NCI-H226 (cell line): ENCODE data around the gene POC1A.

Experiments used
- DNase-seq: peaks from one replicate; pipeline ENCODE4 v3.0.0-alpha.2; 2015

The POC1A gene

DNA sequence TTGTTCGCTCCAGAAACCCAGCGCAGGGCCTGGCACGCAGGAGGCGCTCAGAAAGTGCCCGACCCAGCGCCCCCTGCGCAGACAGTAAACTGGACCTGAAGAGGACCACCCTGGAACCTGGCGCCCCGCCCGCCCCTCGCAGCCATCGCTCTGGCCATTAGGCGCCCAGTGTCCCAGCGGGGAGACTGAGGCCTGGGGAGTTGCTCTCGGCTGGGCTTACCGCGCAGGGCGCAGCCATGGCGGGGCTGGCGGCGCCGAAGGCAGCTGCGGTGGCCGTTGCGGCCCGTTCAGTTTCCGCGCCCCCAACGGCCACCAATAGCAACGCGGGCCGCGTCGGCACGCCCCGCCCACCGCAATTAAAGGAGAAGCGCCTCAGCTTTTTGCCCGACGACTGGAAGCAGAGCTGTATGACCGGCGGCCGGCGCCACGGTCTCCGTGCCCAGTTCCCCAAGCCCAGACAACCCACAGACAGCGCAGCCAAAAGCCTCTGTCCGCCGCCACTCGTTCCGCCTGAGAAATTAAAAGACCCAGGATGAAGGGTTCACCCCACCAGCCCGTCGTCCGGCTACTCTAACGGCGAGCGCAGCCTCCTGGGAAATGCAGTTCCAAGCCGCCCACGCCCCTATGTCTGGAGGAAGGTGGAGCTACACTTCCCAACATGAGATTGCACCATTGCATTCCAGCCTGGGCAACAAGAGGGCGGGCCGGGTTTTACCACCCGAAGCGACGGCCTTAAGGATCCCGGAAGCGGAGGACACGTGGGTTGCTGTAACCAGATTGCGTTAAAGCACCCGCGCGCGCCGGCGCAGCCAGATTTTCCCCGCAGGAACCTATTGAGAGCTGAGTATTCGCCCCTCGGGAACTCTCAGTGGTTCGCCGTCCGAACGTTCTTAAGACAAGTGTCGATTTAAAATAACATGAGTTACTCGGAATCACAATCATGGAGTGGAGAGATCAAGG is at the start of gene POC1A:
Gene POC1A (minus strand): TSS at position 289 of the 960 bp plus-strand sequence. CDS start 51 bp downstream, at position 238.
- DNase-seq: peak; percentile 99

DNA sequence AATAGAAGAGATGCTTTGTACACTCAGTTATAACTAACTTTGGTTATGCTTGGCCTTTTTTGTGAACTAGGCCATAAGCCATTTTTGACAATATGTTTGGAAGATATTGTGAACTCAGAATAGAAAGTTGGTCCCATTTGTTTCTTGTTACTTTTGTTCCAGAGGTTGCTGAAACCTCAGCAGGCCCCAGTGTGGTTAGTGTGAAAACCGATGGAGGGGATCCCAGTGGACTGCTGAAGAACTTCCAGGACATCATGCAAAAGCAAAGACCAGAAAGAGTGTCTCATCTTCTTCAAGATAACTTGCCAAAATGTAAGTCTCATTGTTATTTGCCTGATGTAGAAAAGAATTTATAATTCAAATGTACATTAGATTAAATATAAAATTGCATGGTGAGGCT is 49.5 kb upstream of the POC1A start:
- DNase-seq: no peak

DNA sequence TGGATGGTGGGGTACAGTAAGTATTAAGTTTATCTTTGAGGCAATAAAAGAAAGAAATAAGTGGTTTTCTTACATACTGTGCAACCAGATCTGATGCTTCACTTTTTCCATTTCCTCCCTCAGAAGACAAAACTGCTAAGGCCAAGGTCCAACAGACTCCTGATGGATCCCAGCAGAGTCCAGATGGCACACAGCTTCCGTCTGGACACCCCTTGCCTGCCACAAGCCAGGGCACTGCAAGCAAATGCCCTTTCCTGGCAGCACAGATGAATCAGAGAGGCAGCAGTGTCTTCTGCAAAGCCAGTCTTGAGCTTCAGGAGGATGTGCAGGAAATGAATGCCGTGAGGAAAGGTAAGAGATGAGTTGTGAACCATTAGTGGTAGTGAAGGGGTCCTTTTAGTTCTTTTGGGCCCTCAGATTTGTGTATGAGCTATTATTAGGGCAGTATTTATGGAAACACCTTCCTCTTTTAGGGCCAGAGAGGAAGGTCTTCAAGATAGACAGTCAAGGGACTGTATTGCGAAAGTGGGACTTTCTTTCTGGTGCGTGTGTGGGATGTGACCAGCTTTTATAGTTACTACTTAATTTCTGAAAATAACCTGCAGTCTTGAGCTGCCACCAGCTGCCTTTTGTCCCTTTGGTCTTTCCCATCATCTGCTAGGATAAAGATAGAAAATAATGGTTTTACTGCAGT is 48.3 kb upstream of the POC1A start:
- no peak for DNase-seq

DNA sequence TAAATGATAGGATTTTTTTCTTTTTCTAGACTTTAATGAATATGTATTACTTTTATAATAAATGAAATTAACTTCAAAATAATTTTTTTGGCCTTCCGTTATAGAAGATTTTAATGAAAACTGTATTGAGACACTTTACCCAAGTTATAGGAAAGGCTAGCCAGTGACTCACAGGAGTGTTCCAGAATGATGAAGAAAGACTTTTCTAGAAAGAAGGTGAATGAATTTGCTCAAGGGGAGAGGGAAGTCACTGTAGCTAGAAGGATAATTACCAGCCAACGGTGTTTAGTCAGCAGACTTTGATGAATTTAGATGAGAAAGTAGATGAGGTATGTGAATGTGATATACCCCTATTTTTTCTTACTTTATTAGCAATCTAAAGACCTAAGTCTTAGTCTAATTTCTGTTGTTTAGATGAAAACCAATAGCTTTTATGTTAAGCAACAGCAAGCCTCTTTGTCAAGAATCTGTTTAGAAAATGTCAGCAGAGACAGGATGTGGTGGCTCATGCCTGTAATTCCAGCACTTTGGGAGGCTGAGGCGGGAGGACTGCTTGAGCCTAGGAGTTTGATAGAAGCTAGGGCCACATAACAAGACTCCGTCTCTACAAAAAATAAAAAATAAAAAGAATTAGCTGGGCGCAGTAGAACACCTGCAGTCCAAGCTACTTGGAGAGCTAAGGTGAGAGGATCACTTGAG is 46.9 kb upstream of the POC1A start:
- DNase-seq: no peak

DNA sequence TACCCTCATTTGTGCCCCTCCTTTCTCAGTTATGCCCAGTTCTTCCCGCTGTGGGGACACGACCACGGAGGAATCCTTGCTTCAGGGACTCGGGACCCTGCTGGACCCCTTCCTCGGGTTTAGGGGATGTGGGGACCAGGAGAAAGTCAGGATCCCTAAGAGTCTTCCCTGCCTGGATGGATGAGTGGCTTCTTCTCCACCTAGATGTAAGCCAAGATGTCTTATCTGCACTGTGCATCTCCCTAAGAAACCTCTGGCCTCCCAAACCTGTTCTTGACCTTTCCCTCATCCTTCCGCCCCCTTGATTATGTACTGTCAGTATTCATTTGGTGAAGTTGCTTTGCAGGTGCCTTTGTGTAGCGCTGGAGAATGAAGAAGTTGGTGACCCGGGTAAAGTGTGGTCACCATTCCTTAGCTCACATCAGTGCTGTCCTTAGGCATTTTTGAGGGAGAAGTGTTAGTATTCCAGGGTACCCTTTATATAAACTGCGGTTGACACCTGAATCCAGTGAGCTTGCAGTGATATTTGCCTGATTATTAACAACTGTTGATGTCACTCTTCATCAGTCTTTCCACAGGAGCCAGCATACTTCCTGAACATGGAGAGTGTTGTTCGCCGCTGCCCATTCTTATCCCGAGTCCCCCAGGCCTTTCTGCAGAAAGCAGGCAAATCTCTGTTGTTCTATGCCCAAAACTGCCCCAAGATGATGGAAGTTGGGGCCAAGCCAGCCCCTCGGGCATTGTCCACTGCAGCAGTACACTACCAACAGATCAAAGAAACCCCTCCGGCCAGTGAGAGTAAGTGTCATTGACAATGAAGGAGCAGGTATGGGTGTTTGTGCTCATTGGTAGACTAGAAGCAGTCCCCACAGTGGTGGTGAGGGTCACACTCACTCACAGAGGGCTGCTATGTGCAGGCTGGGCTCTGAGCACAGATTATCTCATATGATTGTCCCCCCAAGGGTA is 44.7 kb upstream of the POC1A start:
- no peak for DNase-seq

DNA sequence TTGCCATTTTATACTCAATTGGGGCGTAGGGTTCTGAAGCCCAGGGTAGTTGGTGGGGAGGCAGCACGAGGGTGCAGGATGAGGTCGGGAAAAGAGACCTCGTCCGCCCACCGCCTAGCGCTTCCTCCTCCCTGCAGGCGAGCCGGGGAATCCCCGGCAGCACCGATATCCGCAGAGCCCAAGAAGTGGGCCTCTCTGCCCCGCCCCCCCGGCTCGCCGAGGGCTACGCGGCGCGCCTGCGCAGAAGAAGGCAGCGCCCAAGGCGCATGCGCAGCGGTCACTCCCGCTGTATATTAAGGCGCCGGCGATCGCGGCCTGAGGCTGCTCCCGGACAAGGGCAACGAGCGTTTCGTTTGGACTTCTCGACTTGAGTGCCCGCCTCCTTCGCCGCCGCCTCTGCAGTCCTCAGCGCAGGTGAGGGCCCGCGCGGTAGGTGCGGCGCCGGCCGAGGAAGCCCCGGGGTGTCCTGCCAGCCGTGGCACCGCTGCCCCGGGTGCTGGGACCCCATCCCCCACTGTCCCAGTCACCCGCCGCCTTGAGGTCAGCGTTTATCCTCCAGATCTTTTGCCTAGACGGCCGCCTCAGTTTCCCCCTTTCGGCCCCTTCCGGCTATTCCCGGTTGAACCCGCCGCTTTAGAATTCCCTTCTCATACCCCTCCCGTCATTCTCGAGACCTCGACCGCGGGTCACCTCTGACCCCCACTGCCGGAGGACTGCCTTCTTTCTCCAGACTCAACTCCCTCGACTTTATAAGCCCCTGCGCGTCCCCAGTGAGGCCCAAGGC is 43.8 kb upstream of the POC1A start, which contains the start of gene ALAS1:
Gene ALAS1 (plus strand): TSS at position 319 of the 784 bp plus-strand sequence. CDS start 1,082 bp downstream, outside the sequence.
- DNase-seq: peak; percentile 81

DNA sequence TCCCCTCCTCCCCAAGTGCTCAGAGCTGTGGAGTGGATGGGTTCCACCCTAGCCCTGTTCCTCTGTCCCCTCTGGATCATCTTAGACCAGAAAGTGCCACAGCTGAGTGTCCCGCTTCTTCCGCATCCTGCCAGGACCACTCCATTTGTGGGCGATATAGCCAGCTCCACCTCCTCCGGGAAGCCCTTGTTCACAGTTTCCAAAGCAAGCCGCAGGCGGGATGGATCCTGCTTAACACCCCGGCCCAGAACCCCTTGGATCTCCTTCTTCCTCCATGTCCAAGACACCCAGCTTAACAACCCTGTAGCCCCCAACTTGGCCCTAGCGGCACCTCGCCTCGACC is 43.2 kb upstream of the POC1A start:
- no peak for DNase-seq

DNA sequence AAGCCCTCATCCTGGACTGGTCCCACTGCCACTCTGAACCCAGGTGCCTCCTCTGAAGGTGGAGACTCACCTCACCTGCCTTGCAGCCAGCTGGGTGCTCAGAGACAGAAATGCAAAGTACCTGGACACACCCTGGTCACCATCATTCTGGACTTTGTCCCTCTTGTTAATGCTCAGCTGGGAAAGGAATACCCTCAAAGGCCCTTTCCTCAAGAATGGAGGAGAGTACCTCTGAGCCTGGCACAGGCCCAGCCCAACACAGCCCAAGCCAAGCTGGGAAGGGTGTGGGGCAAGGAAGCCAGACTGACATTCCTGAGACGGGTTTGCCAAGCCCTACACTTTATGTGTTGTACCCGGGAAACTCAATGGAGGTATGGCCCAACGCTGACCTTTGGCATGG is 42.8 kb upstream of the POC1A start:
- peak; percentile 45 for DNase-seq

DNA sequence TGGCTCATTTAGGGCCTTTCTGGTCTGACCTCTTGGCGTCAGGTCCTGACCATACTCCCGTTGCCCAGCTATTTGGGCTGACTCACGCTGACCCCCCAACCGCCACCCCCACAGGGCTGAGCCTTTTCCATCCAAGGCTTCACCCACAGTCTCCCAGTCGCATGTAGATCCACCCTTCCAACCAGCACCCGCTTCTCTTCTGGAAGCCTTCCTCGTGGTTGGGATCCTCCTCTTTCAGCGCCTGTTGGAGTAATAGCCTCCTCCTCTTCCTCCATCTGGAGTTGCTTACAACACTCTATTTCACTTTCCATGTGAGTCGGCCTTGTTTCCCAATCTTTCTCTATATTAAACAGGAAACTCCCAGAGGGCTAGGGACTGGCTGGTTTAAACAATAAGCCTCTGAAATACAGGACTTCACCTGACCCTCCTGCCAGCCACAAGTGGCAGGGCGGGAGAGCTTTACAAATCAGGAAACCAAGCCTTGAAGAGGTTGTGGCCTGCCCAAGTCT is 41.7 kb upstream of the POC1A start:
- peak; percentile 79 for DNase-seq

DNA sequence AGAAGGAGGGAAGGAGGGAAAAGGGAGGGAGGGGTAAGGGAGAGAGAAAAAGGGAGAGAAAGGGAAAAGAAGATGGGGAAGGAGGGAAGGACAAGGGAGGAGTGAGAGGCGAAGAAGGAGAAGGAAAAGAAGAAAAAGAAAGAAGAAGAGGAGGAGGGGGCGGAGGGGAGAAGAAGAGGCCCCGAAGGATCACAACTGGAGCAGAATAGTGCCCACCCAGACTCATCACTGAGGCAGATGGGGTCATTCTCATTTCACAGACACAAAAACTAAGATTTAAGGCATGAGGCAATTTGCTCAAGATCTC is 41.0 kb upstream of the POC1A start:
- no peak for DNase-seq

DNA sequence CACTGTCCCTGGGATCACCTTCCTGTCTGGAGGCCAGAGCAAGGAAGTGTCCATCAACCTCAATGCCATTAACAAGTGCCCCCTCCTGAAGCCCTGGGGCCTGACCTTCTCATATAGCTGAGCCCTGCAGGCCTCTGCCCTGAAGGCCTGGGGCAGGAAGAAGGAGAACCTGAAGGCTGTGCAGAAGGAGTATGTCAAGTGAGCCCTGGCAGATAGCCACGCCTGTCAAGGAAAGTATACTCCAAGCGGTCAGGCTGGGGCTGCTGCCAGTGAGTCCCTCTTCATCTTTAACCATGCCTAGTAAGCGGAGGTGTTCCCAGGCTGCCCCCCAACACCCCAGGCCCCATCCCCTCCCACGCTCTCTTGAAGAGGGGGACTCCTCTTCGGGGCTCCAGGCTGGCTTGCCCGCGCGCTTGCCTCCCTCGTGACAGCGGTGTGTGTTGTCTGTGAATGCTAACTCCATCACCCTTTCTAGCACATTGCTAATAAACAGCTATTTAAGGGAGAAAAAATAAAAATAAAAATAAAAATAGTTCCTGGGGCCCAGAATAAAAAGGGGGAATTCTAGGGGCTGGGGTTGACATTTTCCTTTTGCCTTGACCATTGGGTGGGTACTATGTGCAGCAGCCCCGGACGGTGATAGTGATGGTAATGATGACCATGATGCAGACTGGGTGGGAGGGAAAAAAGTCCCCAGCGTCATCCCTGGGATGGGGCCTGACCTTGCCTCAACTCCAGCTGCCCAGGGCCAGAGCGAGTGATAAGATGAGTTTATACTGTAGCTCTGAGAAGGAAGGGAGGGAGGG is 40.5 kb upstream of the POC1A start:
- no peak for DNase-seq

DNA sequence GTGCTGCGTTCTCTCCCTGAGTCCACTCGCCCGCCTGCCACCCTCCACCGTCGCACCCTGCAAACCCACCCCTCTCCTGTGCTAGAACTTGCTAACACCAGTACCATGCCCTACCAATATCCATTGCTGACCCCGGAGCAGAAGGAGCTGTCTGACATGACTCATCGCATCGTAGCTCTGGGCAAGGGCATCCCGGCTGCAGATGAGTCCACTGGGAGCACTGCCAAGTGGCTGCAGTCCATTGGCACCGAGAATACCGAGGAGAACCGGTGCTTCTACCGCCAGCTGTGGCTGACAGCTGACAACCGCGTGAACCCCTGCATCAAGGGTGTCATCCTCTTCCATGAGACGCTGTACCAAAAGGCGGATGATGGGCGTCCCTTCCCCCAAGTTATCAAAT is 38.8 kb upstream of the POC1A start:
- DNase-seq: peak; percentile 75

DNA sequence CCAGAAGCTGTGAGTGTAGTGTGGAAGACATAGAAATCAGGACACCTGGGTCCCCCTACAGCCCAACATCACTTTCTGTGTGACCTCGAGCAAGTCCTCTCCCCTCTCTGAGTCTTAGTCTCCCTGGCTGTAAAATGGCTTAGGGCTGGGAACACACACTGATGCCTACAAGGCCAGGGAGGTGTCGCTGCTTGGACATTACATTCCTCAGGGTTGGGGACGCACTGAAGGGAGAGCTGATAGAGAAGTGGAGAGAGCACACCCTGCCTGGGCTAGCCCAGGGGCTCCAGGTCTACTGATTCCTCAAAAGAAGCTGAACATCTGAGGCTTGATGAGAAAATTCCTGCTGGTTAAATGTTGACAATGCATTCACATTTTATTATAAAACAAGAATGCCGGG is 37.4 kb upstream of the POC1A start:
- DNase-seq: no peak

DNA sequence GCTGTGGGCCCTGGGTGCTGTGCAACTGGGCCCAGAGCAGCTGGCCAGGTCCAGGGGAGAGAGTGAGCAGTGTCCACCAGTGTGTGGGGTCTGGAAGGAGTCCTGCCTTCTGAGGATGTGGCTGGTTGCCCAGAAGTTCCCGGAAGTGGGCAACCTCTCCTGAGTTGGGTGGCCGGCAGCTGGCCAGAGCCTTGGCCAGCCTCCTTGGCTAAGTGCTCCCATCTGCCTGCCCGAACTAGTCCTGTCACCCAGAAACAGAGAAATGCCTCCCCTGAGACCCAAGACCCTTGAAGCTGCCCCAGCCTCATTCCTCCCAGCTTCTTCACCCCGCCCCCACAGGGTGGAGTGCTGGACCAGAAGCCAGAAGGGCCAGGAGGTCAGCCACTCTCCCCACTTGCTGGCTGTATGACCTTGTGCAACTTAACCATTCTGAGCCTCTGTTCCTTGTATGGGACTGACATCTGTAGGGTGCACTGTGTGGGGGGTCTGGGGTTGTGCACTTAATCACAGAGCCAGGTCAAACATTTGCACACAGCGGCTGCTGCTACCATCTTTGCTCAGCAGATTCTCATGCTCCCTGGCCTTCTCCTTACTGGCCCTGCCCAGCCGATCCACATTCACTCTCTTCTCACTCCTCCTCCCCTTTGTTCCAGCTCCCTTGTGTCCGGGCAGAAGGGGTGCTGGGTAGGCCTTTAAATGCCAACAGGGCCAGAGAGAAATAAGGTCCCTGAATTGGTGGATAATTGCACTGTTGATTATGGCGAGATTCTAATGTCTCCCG is 36.3 kb upstream of the POC1A start:
- DNase-seq: peak; percentile 64

DNA sequence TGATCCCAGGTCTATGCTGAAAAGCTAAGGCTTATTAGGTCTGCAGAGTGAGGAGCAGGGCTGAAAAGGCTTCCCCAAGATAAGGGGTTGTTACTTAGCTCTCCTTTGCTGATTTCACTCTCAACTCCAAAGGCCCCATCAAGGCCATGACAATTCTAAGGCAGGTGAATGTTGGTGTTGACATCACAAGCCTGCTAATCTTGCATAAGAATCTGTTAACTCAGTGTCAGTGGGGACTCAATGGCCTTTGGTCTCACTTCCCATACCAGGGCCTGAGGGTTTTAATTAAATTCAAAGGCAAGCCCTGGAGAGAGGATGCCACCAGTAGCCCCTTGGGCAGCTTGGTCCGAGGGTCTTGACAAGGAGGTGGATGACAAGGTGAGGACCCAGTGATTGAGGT is 34.3 kb upstream of the POC1A start:
- no peak for DNase-seq

DNA sequence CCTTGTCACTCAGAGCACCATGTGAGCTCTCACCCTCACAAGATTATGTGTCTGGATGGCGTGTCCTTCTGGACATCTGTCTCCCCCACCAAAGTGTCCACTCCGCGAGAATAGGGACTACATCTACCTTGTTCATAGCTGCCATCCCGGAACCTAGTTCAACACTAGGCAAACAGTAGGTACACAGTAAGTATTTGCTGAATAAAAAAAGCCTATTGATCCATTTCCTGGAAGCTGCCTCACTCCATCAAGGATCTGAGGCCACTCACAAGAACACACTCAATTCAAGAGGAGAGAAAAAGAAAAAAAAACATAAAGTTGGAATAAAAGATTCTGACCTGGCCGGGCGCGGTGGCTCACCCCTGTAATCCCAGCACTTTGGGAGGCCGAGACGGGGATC is 32.5 kb upstream of the POC1A start:
- no peak for DNase-seq

DNA sequence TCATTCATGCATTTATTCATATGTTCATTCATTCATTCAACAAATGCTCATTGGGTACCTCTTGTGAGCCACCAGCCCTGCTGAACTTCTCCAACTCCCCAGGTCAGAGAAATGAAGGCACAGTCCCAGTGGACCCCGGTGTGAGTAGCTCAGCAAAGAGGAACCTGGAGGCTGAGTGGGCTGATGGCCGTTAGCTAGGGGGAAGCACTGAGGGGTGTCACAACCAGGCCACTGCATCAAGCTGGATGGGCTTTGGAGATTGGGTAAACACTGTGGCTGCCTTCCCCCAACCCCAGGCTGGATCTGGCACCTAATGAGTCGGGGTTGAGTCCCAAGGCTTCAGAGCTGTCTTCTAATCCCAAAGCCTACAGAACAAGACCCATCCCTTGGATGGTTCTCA is 31.6 kb upstream of the POC1A start:
- no peak for DNase-seq

DNA sequence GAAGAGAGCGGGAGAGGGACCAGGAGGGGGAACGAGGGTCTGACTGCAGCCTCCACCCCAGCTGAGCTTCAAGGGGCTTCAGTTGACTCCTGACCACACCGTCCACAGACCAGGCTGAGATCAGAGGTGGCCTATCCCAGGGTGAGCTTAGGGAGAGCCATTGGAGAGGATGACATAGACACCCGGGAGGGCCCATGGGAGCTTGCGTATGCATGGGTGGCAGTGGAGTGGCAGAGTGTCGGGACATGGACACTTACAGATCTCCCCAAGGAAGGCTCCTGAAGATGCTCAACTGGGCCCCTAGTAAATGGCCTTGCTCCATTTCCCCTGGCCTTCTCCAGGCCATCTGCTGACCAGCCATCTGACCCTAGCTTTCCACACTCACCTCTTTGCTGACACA is 31.1 kb upstream of the POC1A start:
- DNase-seq: no peak

DNA sequence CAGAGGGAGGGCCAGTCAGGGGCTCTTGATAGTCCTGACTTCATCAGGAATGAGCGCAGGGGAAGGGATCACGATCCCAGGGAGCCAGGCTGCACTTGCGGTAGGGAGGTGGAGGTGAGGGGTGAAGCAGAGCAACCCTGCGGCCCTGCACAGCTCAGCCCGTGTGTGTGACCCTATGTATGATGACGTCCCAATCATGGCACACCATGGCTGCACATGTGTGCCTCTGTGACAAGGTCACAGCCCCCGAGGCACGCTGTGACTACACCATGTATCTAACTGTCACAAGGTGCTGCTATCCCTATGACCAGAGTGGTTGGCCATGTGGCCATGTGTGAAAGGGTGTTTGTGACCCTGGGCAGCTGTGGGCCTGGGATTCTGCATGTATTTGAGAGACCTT is 30.5 kb upstream of the POC1A start:
- no peak for DNase-seq
